NCI-H460 (cell line): Measurements from ENCODE around the gene CALM1. TPM values are rescaled to one million over a fixed set of nuclear protein-coding genes. Genes with fewer than 3 reads are reported as not detected.

Experiments used
- DNase-seq: peaks from one replicate; pipeline ENCODE4 v3.0.0-alpha.2; 2016; ENCODE audit warnings: low read depth; ENCODE audit errors: extremely low read depth
- total RNA-seq: library from RNA; depleted of rRNA; stranded (reverse); fragments of >200 nt; shearing (Covaris generic); gene quantifications from 2 replicates; pipeline ENCODE4 v1.2.3, GENCODE V29; 2014

Gene CALM1
- total RNA-seq, 1 experiment from 2014 or later = 672 TPM

DNA sequence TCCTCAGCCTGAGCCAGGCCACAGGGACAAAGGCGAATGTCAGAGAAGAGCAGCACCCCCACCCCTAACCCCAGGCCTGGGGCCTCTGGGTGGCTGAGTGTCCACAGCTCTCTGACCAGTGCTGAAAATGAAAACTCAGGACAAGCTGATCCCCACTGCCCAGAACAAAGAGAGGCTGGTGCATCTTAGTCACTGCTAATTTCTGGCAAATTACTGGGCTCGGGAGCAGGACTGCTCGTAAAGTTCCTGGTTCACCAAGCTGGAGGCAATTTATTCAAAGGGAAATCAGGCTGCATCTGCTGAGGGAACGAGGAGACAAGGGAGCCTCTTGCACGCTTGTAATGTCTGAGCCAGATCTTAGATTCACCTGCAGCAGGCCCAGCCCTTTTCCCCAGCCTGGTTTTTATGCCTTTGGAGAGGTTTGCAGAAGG, 43.2 kb downstream of the CALM1 start:
- no peak for DNase-seq

DNA sequence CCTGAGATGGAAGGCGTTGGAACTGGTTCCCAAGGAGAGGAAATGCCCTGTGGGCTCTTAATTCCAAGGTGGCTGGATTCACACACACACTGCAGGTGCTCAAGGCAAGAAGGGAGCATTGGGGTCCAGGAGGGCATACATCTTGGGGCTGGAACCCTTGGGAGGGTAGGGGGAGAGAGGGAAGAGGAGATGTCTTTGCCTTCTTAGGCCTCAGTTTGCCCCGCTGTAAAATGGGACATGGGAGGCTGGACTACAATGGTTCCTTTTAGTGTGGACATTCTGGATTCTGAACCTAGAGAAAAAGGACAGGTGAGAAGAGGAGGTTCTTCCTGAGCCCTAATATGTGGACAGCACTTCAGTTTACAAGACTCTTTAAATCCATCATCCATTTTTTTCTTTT, 43.8 kb downstream of the CALM1 start:
- DNase-seq = no peak

DNA sequence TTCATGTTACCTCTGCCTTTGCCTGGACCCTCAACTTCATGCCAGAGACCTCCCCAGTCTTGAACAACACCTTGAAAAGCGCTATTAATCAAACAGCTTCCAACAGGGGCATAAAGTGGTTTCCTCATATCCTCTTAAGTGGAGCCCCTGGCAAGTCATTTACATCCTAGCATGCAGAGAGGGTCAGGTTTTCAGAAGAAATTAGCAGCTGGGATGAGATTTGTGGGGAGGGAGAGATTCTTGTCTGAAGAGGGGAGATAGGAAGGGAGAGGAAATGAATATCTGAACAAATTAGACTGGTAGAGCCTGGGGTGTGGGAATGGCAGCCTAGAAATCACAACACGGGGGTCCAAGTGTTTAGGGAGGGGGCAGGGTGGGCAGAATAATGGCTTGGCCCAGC, 45.6 kb downstream of the CALM1 start:
- no peak for DNase-seq

DNA sequence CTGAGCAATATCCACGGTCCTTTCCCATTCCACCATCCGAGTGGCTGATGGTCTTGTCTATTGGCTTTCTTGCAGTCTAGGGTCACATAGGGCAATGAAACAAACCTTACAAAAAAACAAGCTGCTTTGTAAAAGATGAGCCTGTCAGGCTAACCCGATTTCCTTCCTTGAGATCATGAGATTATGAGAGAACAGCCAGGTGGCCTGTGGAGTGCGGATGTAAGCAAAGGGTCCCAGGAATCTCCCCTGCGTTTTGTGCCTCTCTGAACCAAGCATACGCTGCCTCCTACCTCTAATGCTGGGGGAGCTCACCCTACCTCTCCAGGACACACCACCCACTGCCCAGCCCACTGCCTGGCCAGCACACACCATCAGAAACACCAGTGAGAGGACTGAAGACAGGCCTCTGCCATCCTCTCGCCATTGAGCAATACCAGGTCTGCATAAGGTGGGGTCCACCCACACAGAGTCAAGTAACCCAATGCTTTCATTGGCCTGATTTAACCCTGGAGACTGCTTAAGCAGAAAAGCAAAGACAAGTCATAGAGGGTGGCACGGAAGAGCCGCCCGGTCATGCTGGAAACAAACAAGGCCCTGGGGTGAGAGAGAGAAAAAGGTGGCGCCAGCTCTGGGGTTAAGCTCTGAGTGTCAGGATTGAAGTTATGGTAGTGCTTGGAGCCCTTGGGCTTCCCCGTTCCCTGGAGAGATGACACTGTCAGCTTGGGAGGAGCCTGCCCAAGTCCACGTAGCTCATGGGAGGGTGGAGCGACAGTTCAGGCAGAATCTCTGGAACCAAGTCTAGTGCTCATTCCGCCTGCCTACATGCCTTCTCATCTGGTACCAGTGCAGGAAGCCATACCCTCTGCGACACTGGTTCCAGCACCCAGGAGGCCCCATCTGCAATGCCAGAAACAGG, 46.6 kb downstream of the CALM1 start:
- no peak for DNase-seq

DNA sequence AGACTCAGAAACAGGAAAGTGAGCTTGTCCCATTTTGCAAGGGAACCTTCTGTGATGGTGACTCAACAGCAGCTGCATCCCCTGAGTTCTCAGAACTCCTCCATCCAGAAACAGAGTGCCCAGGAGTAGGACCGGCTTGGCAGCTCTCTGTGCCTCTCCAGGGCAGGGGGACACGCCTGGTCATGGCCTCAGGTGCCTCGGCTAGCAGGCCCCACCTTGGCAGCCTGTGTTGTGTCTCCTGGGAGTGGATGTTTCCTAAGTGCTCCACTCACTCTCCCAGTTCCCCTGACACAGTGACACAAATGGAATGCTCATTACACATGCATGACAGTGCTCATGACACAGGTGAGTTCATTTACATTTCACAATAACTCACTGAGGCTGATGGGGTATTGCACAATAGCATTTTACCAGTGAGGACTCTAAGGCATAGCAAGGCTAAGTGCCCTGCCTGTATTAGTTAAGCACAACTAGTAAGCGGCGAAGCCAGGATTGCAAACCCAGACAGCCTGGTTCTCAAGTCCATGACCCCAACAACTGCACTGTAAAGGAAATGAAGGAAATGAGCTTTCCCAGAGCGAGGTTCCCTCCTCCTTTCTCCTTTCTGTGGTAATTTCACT, 47.4 kb downstream of the CALM1 start:
- DNase-seq = no peak

DNA sequence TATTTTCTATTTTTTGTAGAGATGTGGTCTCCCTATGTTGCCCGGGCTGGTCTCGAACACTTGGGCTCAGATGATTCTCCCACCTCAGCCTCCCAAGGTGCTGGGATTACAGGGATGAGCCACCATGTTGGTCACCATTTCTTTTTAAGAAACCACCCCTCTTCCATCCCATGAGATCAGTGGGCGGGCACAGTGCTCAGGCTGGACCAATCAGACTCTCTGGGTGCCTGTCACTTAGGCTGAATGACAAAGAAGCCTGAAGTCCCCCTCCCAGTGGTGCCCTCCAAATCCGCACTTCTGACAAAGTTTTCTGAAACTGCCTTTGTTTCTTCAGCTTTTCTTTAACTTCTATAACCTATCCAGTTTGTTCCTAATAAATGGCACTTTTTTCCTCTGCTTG, 48.2 kb downstream of the CALM1 start:
- no peak for DNase-seq

DNA sequence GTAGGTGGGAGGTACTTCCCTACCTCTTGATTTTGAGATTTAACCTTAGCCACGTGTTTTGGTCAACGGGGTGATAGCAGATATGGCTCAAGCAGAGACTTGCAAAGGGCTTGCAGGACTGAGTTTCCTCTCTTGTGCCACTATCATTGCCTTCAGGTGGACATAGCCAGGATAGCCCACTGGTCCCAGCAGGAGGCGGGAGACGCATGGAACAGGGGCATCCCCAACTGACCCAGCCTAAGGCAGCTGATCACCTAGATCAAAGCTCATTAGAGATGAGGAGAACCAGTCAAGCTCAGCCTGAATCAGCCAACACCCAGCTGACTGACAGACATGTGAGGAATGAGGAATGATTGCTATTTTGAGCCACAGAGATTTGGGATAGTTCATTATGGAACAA, 49.6 kb downstream of the CALM1 start:
- DNase-seq = no peak

DNA sequence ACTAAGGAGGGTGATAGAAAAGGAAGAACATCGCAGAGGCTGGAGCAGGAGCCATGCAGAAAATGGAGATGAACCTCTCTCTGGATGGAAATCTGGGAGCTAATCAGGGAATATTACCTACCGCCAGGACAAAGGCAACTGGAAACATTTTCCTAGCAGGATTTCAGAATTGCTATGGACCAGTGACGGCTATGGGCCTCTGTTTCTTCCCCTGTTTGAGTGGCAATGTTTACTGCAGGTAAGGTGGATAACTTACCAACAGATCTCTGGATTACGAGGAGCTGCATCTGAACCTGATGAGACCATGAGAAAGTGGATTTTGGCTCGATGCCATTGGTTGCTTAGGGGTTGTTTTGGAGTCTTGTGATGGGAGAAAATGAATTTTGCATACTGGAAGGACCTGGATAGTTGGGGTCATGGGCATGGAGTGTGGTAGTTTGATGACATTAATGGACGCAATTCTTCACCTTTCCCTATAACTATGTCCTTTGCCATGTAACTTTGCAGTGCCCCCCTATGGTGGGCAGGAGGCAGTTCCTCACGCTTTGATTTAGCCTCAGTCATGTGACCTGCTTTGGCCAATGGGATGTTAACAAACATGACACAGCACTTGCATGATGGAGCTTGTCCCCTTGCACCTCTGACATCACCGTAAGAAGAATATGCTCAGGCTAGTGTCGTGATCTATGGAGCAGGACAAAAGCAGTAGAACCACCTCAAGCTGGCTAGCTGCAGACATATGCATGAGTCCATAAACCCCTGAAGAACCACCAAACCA, 51.1 kb downstream of the CALM1 start:
- DNase-seq = no peak

DNA sequence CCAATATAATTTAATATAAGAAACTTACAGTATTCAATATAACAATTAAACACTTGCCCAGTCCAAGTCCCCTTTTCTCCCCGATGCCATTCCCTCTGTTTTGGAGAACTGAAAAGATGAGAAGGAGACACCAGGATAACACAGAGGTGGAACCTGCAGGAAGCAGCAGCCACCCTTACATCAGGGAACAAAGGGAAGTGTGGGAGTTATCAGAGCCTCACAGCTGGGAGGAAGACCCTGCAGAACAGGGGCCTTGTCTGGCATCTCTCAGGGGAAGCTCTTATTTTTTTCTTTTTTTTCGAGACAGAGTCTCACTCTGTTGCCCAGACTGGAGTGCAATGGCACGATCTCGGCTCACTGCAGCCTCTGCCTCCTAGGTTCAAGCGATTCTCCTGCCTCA, 52.6 kb downstream of the CALM1 start:
- DNase-seq = no peak

DNA sequence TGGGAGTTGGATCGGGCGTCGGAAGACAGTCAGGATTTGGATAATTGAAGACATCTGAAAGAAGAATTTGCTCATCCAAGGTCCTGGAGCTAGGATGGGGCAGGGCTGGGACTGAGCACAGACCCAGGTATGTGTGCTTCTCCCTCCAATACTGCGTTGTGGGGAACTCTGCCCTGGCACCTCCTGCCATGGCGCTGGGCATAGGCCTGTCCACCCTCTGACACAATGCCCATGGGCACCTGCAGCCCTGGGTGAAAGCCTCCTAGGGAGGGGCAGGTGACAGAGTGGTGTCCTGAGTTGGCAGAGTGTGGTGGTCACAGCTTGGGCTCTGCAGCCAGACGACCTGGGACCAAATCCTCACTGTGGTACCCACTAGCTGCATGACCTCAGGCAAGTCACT, 53.3 kb downstream of the CALM1 start:
- DNase-seq = no peak

DNA sequence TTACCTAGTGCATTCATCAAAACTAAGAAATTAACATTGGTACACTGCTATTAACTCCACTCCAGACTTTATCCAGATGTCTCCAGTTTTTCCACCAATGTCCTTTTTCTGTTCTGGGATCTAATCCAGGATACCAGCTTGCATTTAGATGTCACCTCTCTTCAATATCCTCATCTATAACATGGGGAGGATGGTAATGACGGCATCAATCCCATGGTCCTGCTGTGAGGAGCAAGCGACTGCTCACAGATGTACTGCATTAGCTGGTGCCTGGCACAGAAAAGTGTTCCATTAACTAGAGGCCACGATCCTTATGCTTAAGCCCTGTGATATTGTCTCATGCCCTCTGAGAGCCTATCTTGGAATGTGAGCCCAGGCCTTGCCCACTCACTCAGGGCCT, 53.8 kb downstream of the CALM1 start:
- no peak for DNase-seq

DNA sequence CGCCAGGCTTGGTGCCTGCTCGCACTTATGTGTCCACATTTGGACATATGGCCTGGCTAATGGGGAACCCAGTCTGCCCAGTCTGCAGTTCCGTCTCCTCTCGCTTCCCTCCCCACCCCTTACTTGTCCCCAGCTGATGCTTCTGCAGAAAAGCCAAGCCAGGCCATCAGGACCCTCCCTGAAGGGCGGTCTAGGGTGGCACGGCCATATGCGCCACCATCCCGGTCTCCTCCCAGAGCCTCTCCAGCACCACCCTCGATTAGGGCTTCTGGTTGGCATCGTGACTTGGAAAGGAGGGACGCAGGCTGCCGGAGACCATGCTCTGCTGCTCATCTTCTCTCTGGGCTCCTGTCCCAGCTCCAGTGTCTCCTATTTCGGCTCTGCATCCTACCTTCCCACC, 54.6 kb downstream of the CALM1 start:
- DNase-seq = no peak

DNA sequence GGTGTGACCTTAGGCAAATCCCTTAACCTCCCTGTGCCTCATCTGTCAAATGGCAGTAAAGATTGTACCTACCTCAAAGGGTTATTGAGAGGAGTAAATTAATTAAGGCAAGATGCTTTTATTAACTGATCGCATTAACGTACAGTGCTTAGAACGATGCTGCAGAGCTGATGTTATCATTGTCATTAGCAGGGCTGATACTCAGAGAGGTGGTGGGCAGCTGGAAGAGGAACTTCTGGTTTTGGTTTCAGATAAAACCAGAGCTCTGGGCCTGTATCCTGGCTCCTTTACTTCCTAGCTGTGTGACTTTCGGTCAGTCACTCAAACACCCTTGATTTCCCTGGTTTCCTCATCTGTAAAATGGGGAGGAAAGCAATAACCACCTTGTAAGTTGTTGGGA, 55.1 kb downstream of the CALM1 start:
- DNase-seq = no peak

DNA sequence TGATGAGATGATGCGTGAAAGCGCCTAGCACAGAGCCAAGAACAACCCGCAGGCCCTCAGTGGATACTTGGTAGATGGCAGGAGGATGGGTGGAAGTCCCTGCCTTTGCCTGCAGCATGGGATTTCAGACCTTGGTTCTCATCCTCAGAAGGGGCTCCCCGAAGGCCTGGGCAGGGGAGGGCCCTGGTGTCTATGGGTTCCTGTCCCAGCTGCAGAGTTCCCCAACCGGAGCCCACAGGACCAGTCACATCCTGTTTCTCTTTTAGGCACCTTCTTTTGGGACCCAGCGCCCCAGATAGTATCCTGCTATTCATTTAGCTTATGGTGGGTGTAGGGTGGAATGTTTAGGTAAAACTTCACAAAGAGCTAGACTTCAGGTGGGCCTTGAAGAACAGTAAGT, 55.5 kb downstream of the CALM1 start:
- DNase-seq = no peak

DNA sequence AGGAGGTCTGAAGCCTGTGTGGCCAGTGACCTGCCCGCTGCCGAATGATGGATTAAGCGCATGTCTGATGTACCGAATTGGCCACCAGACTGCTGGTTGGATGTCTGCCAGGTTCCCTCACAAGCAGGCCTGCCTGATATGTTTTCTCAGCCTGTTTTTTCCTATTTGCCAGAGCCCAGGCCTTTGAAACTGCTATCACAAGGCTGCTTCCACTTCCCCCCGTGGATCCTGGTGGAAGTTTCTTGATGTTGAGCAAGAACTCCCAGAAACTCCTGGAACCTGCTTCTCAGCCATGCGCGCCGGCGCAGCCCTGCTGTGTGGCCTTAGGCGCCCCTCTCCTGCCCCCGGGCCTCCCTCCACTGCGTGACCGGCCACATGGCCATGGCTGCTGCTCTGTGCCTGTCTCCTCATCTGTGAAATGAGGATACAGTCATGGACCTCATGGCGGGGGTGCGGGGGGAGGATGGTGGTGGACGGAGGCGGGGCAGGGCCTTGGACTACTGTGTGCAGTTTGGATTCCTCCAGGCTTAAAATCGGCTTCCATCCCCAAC, 56.6 kb downstream of the CALM1 start:
- DNase-seq = no peak

DNA sequence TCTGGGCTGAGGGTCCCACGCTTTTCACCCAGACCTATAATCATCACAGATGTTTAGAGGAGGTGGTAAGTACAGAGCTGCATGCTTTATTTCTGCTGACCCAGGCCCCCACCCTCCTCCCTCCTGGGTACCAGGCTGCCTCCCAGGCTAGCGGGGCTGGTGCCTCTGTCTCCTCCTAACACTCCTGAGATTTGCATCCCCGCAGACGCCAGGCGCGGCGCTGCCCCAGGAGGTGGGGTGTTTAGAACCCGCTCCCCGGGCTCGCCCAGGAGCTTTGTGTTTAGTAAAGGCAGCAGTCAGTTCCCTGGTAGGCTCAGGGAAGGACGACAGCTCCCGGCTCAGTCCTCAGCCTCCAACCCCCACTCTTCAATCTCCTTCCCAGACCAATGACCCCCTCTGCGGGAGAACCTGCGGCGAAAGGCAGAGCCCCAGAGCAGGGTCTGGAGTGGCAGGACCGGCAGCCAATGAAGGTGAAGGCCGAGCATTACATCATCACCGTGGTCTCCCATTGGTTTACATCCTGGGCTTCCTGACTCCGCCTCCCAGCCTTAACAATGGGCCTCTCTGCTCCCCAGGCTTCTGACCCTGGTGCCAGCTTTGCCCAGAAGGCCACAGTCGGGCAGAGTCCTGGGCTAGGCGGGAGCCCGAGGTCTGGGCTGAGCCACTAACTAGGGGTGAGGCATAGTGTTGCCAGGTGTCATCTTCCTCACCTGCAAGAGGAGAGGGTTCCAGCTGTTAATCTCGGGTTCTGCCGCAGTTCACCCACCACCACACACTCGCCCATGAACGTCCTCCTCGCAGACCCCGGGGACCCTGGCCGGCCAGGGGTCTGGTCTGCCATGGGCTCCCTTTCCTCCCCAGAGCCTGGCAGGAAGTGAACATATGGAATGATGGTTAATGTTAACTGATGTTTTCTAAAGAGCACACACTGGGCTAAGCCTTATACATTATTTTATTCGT, 57.5 kb downstream of the CALM1 start:
- peak; percentile 69 for DNase-seq

DNA sequence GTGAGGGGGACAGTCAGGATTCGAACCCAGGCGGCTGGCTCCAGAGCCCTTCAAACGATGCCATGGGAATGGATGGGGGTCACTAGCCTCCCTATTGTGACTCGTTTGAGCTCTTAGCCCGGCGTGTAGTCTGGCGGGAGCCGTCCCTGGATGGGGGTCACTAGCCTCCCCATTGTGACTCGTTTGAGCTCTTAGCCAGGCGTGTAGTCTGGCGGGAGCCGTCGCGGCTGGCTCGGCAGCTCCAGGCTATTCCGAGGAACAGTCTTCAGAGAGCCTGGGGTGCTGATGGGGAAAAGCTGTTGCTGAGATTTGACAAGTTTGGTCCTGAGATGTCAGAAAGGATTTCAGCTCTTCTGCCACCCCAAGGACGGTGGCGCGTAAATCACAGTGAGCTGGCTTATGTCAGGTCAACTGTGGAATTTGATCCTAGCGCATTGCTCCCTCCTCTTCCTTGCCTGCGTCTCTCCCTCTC, 58.3 kb downstream of the CALM1 start:
- no peak for DNase-seq

DNA sequence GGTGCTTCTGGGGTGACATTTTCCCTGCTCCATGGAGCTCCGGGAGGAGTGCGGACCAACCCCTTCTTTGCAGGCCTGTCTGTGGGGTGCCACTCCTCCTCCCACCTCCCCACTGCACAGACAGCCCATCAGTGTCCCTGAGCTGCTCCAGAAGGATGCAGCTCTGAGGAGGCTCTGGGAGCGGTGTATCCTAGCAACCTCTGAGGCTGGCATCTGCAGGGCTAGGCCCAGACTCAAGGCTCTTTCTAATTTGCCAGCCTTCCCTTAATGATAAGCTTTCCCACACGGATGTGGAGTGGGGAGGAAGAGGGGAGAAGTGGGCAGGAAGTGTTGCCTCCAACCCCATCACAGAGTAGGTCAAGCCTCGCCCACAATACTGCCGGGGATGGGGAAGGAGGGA, 59.7 kb downstream of the CALM1 start:
- DNase-seq = no peak

DNA sequence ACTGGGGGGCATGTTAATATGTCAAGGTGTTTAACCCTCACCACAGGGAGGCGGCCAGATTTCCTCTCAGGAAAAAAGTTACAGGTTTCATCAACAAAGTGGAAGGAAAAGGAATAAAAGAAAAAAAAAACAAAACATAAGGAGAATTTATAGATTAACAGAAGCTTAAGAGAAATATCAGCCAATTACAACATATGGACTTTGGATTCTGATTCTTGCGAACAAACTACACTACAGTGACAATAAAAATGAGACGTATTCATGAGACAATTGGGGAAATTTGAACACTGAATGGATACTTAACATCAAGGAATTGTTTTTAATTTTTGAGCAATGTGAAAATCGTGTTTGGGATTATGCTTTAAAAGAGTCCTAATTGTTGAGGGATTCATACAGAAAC, 60.4 kb downstream of the CALM1 start:
- DNase-seq = no peak
